PC-3 (cell line): ENCODE results near the gene P2RX2. TPM values are rescaled to one million over a fixed set of nuclear protein-coding genes. Genes with fewer than 3 reads are reported as not detected.

Experiments
- ATAC-seq: fragments of 200-7000 bp; cut with Tn5 transposase; 2 replicates; pipeline ENCODE4 v1.9.1; 2020; ENCODE audit warnings: mild to moderate bottlenecking, moderate library complexity
- BruUV-seq: library from RNA; stranded (reverse); fragments of 400-500 nt; replicated peaks from 2 replicates; lab custom pipeline; 2021; lab: Mats Ljungman, UMichigan
- CTCF ChIA-PET: fragments of 300-600 bp; sonication (Branson Sonifier 250); formaldehyde crosslinking; loops from one replicate; lab custom pipeline; 2022; ENCODE audit warnings: antibody characterized with exemption; lab: Charles Lee
- POLR2A ChIA-PET: fragments of 300-600 bp; sonication (Branson Sonifier 250); formaldehyde crosslinking; loops from one replicate; lab custom pipeline; 2022; ENCODE audit warnings: antibody characterized with exemption; ENCODE audit not compliant: unreplicated experiment; lab: Charles Lee
- DNase-seq: peaks from one replicate; pipeline ENCODE4 v3.0.0-alpha.2; 2015
- H2AFZ ChIP-seq: fragments of 300-600 bp; sonication (generic); 2 replicates; pipeline ENCODE4 v1.6.0; 2016; ENCODE audit warnings: antibody characterized with exemption, low read length
- H3F3A ChIP-seq: fragments of 300-600 bp; sonication (generic); one replicate; pipeline ENCODE4 v1.6.0; 2017; ENCODE audit warnings: antibody characterized with exemption, low read length, control low read depth, mild to moderate bottlenecking; ENCODE audit not compliant: unreplicated experiment
- H3K27ac ChIP-seq: fragments of 300-600 bp; sonication (generic); 2 replicates; pipeline ENCODE4 v1.5.1; 2016; ENCODE audit warnings: mild to moderate bottlenecking, low read length
- H3K27me3 ChIP-seq: fragments of 300-600 bp; sonication (generic); 2 replicates; pipeline ENCODE4 v1.6.1; 2016; ENCODE audit warnings: low read length, mixed read lengths
- H3K36me3 ChIP-seq: fragments of 300-600 bp; sonication (generic); 2 replicates; pipeline ENCODE4 v1.6.1; 2016; ENCODE audit warnings: low read depth, mixed run types, low read length, mixed read lengths
- H3K4me1 ChIP-seq: fragments of 300-600 bp; sonication (generic); 2 replicates; pipeline ENCODE4 v1.5.1; 2016; ENCODE audit warnings: low read length; ENCODE audit not compliant: insufficient read depth
- H3K4me2 ChIP-seq: fragments of 300-600 bp; sonication (generic); 2 replicates; pipeline ENCODE4 v1.6.0; 2016; ENCODE audit warnings: low read length
- H3K4me3 ChIP-seq: fragments of 300-600 bp; sonication (generic); 2 replicates; pipeline ENCODE4 v1.5.1; 2016; ENCODE audit warnings: mild to moderate bottlenecking, low read length, mixed read lengths
- H3K79me2 ChIP-seq: fragments of 300-600 bp; sonication (generic); 2 replicates; pipeline ENCODE4 v1.6.1; 2017; ENCODE audit warnings: low read length, mixed read lengths
- H3K9ac ChIP-seq: fragments of 300-600 bp; sonication (generic); 2 replicates; pipeline ENCODE4 v1.6.0; 2016; ENCODE audit warnings: mild to moderate bottlenecking, low read length
- H3K9me2 ChIP-seq: fragments of 300-600 bp; sonication (generic); replicated peaks from 2 replicates; pipeline ENCODE4 v1.6.1; 2016; ENCODE audit warnings: mixed run types, low read length, mixed read lengths
- H3K9me3 ChIP-seq: fragments of 300-600 bp; sonication (generic); 2 replicates; pipeline ENCODE4 v1.6.1; 2016; ENCODE audit warnings: low read length, mixed read lengths
- H4K20me1 ChIP-seq: fragments of 300-600 bp; sonication (generic); 2 replicates; pipeline ENCODE4 v1.6.1; 2016; ENCODE audit warnings: low read length, mixed read lengths
- CTCF ChIP-seq: fragments of 300-600 bp; sonication (generic); conservative IDR thresholded peaks from 2 replicates; pipeline ENCODE4 v1.5.1; 2017; ENCODE audit warnings: antibody characterized with exemption, low read depth, mild to moderate bottlenecking, low read length
- EZH2 ChIP-seq: fragments of 300-600 bp; sonication (generic); IDR thresholded peaks from one replicate; pipeline ENCODE4 v1.6.1; 2017; ENCODE audit warnings: antibody characterized with exemption, mild to moderate bottlenecking, low read length; ENCODE audit not compliant: unreplicated experiment
- EZH2phosphoT487 ChIP-seq: fragments of 300-600 bp; sonication (generic); IDR thresholded peaks from 2 replicates; pipeline ENCODE4 v1.6.1; 2018; ENCODE audit warnings: mild to moderate bottlenecking, antibody characterized with exemption, low read length, borderline replicate concordance
- intact Hi-C: fragments of 100-400 bp; cut with micrococcal nuclease; formaldehyde crosslinking; loops from 2 replicates; pipeline ENCODE4 v1.9.0; 2023
- total RNA-seq: library from RNA; depleted of rRNA; stranded (reverse); fragments of >200 nt; gene quantifications from 2 replicates; pipeline ENCODE4 v1.2.3, GENCODE V29; 2014

The P2RX2 gene
- total RNA-seq, 1 experiment from 2014 or later = not detected

GRCh38 chr12:132593938-132594358 lies 24.6 kb upstream of the P2RX2 start:
- intact Hi-C loops = loop anchor here (10.0 kb wide), 1 partner anchor 69 kb away; no protein-coding TSS in a partner anchor
- no TSS peak for BruUV-seq
- H3K4me3 ChIP-seq = peak overlapping the region; percentile 60

DNA sequence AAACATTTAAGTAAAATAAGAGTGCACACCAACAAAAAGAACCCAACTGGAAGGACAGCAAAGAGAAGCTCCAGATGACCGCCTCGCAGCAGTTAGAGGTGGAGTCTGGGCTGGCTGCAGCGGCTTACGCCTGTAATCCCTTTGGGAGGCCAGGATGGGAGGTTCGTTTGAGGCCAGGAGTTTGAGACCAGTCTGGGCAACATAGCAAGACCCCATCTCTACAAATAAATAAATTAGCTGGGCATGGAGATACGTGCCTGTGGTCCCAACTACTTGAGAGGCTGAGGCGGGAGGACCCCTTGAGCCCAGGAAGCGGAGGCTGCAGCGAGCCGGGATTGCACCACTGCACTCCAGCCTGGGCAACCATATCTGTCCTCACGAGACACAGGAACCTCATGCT lies 23.4 kb upstream of the P2RX2 start:
- H2AFZ ChIP-seq = no peak overlapping the region
- no peaks in the 10 kb centered on the region for H3K9me2 ChIP-seq
- no peak for TF ChIP-seq EZH2phosphoT487
- TF ChIP-seq CTCF = no peak
- TF ChIP-seq EZH2 = no peak
- POLR2A ChIA-PET = no interaction called here
- no peak overlapping the region for H3K27ac ChIP-seq
- no peak overlapping the region for H3K9ac ChIP-seq
- CTCF ChIA-PET = no interaction called here
- H3K4me2 ChIP-seq = no peak overlapping the region
- H3K4me1 ChIP-seq = peaks cover 14% of the 10 kb centered on the region
- no TSS peak for BruUV-seq
- no peak for ATAC-seq
- H3K36me3 ChIP-seq = no peaks in the 10 kb centered on the region
- H4K20me1 ChIP-seq = no peaks in the 10 kb centered on the region
- H3K4me3 ChIP-seq = no peak overlapping the region
- no peaks in the 10 kb centered on the region for H3F3A ChIP-seq
- H3K9me3 ChIP-seq = no peaks in the 10 kb centered on the region
- no peak for DNase-seq
- H3K27me3 ChIP-seq = no peaks in the 10 kb centered on the region
- intact Hi-C loops = loop anchor here (10.0 kb wide), 1 partner anchor 70 kb away; no protein-coding TSS in a partner anchor
- no peaks in the 10 kb centered on the region for H3K79me2 ChIP-seq

More at GRCh38 chr12:132593938-132594358, 24.6 kb upstream of the P2RX2 start:
- Histone ChIP-seq H3K79me2 (no peaks in the 10 kb centered on the region), H3K4me1 (peaks cover 10% of the 10 kb centered on the region), H3K4me2 (peak overlapping the region; percentile 84), H3K27ac (no peak overlapping the region), H4K20me1 (no peaks in the 10 kb centered on the region), H3F3A (no peaks in the 10 kb centered on the region), H3K9ac (no peak overlapping the region), H2AFZ (peak overlapping the region; percentile 87), H3K27me3 (no peaks in the 10 kb centered on the region), H3K9me2 (no peaks in the 10 kb centered on the region), H3K9me3 (no peaks in the 10 kb centered on the region), H3K36me3 (no peaks in the 10 kb centered on the region)
- TF ChIP-seq EZH2 (no peak), EZH2phosphoT487 (no peak), CTCF (no peak)
- DNase-seq = peak; percentile 99
- peak; percentile 99 for ATAC-seq
- ChIA-PET CTCF (no interaction called here), POLR2A (no interaction called here)

- no peaks in the 10 kb centered on the region for H3K9me3 ChIP-seq
- BruUV-seq = no TSS peak
- H3K36me3 ChIP-seq = no peaks in the 10 kb centered on the region
- CTCF ChIA-PET = no interaction called here
- H3K9ac ChIP-seq = no peak overlapping the region
- no peak overlapping the region for H3K27ac ChIP-seq
- ATAC-seq (no peak), DNase-seq (peak; percentile 59)
- H2AFZ ChIP-seq = no peak overlapping the region
- no peak overlapping the region for H3K4me2 ChIP-seq
- H3K4me3 ChIP-seq = no peak overlapping the region
- H3K79me2 ChIP-seq = no peaks in the 10 kb centered on the region
- no peaks in the 10 kb centered on the region for H4K20me1 ChIP-seq
- POLR2A ChIA-PET = no interaction called here
- TF ChIP-seq CTCF (no peak), EZH2 (no peak), EZH2phosphoT487 (no peak)
- H3K27me3 ChIP-seq = no peaks in the 10 kb centered on the region
- H3K9me2 ChIP-seq = no peaks in the 10 kb centered on the region
- H3F3A ChIP-seq = no peaks in the 10 kb centered on the region
- intact Hi-C loops = loop anchor here (10.0 kb wide), 1 partner anchor 71 kb away; no protein-coding TSS in a partner anchor
- H3K4me1 ChIP-seq = peaks cover 19% of the 10 kb centered on the region
Observed at GRCh38 chr12:132596016-132596415, 22.6 kb upstream of the P2RX2 start.
